Retina (tissue), 1 donor: Measurements from ENCODE around the gene RPRM.
"Not testable (repeated sequence)": the region's sequence is repeated elsewhere in the genome, so short reads cannot be mapped to it uniquely, and the experiment has no call there.

ENCODE experiments used
- DNase-seq: peaks from one replicate; pipeline ENCODE4 v3.0.0-alpha.2; 2016

The RPRM gene

DNA sequence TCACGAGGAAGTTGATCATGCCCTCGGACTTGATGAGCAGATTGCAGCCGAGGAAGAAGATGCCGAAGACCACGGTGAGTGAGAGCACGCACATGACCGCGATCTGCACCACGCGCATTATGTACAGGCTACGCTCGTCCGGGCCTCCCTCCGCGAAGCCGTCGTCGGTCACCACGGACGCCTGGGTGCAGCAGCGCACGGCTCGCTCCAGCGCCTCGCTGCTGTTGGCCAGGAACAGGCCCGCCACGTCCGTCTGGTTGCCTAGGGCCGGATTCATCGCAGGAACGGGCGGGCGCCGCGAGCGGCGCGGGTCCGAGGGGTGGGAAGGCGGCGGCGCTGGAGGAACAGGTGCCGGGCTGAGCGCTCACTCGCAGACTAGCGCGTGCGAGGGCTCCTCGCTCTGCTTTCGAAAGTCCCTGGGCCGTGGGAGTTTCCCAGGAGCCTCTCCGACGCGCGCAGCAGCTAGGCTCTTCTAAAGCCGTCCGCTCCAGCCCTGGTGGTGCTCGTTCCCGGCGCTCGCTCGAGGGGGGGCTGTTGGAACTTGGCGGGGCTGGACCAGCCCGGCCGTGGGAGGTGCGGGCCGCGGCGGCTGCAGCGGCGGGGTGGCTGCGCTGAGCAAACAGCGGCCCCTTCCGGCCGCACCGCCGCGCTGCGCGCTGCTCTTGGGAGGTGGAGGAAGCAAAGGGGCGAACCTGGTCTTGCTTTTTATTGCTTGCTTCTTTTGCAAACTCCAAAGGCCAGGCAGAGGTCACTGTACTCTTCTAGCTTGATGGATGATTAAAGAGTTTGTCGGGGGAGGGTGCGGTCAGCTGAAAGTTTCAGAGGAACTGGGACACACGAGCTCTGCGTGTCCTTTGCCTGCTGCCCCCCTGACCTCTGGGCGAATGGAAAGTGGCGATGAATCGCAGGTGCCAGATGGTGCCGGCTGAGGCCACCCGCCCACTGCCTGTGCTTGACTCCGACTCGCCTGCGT lies at the start of gene RPRM:
RPRM (minus strand) TSS at position 474 of the 973 bp plus-strand sequence; CDS start at position 277, 197 bp downstream.
- DNase-seq = peak; percentile 97

DNA sequence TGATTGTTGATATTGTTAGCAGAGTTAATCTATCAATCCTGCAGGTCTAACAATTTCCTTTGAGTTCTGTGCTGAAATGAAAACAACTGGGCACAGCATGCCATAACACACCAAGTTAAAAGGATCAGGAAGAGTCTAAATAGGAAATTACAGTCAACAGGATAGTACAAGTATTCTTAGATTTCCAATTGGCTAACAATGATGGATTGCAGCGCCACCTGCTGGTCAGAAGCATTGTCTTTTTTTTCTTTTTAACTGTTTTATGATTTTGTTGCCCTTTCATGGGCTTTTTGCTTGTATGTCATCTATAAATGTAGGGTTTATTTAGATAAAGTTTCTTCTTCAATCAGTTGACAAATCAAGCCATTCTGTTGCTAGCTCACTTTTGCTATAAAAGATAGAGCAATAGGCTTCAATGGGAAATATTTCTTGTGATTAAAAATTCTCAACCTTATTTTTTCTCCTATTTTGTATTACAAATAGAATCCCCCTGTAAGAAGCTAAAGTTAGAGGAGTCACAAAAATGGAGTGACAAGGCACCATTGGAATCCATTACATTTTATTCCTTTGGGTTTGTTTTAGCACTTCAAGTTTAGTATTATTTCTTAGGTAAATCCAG lies 40.8 kb upstream of the RPRM start:
- peak; percentile 54 for DNase-seq

DNA sequence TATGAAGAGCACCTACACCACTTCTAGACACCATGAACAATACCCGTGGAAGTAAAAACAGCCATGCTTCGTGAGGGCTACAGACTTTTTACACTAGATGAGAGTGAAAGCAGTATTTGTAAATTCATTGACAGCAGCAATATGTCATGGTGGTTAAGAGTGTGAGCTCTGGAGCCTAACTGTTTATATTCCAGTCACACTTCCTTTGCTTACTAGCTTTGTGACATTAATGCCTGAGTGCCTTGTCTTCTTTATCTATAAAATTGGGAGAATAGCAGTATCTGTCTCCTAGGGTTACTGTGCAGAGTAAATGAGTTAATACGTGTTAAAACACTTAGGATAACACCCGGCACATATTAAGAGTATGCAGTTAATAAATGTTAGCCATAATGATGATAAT lies 33.8 kb upstream of the RPRM start:
- DNase-seq = no peak

DNA sequence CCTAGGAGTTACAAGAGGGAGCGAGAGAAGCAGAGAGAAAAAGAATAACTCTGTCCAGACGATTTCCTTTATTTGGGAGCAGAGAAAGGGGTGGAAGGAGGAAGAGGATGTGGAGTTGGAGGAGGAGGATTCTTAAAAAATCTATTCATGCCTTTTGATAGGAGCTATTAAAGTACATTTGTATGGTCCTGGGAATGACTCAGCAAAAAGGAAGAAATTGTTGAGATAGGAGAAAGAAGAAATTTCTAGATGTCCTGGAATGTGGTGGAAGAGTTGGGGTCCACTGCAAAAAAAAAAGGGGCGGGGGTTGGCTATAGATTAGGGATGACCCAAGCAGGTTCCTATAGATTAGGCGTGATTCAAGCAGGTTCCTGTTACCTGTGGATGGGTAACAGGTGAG lies 32.4 kb upstream of the RPRM start:
- DNase-seq = no peak

DNA sequence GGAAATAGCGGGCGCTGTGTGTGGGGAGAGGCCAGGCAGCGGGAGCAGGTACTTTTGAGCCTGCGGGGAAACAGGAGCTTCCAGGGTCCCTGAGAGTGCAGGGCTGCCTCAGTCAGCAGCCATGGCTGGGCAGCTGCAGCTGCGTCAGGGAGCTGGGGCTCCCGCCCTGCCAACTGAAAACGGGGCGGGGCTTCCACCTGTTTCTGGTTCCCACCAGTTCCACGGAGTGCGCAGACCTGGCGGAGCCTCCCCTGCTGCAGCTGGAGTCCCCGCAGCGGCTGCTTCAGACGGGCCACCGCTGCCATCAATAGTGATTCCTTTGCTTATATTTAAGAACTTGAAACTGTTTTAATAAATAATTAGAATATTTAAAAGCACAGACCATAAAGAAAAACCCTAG lies 30.6 kb upstream of the RPRM start:
- DNase-seq = no peak

DNA sequence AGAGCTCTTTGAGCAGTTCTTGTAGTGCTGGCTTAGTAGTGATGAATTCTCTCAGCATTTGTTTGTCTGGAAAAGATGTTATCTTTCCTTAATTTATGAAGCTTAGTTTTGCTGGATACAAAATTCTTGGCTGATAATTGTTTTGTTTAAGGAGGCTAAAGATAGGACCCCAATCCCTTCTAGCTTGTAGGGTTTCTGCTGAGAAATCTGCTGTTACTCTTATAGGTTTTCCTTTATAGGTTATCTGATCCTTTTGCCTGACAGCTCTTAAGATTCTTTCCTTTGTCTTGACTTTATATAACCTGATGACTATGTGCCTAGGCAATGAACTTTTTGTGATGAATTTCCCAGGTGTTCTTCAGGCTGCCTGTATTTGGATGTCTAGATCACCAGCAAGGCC lies 27.9 kb upstream of the RPRM start:
- not testable (repeated sequence) for DNase-seq

DNA sequence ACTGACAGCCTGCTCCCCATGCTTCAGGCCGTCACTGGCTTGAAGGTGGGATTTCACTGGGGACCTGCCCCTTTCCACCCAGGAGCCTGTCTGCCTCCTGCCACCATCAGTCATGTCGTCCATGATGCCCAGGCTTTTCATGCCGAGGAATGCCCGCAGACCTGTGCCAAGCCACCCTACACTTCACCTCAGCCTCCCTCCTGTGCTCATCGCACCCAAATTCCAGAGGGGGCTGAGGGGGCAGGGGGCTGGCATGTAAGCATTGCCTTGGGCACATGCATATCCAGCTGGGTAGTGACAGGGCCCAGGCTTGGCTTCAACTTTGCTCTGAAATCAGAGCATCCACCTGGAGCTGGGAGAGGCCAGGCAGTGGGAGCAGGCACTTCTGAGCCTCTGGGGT lies 20.9 kb upstream of the RPRM start:
- DNase-seq = no peak

DNA sequence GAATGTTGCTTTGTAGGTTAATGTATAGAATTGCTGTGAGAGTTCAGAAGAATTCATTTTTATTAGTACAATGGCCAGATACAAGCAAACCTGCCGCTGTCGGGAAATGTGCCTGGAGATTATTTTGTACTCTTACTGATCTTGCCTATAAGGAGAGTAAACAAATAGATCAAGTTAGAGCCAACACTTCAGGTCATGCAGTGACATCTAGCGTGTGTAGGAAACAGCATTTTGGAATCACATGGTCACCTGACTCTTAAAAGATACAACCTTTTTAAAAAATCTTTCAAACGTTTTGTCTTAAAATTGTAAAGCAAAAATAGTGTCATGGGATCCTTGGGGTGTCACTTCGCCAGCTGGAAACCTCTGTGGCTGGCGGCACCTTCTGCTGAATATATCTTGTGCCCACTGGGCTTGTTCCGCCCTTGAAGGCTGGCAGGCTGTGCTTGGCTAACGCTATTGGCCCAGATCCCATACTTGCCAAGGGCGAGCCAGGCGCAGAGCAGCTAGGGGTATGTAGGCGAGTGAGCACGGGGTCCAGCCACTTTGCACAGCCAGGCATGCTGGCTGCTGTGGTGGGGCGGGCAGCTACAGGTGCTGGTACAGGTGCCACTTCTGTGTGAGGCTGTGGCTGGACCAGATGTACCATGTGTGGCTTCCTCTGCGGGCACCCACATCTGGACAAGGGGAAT lies 19.5 kb upstream of the RPRM start:
- DNase-seq = no peak

DNA sequence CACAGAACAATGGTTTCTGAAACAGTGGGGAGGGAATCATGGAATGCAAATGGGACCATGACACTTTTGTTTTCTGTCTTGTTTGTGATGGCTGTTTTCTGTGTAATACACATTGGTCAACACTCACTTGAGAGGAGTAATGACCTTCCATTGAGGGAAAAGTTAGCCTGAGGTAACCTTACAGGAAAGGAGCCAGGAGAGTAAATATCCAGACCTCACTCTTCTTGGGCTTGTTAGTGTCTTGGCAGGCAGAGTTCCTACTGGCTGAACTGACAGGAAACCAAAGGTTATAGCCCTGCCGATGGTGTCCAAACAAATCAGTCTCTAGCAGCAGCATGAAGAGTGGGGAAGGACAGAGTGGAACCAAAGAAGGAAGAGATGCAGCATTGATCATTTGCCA lies 17.2 kb upstream of the RPRM start:
- DNase-seq = no peak

DNA sequence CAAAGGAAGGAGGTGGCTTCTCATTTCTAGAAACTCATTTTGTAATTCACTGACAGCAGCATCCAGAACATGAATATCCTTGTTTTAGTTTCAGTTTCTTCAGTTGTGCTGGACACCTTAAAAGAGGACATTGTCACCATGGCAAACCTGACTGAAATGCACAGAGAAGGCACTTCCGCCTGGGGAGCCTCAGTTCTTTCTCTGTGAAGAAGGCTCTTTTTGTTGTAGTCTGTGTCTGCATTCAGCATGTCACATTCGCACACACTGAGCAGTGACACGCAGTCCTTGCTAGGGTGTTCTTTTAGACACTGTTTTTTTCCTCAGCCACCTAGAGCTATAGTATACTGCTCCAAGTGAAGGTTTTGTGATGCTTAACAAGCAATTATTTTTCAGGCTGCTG lies 9.5 kb upstream of the RPRM start:
- DNase-seq = peak; percentile 53

DNA sequence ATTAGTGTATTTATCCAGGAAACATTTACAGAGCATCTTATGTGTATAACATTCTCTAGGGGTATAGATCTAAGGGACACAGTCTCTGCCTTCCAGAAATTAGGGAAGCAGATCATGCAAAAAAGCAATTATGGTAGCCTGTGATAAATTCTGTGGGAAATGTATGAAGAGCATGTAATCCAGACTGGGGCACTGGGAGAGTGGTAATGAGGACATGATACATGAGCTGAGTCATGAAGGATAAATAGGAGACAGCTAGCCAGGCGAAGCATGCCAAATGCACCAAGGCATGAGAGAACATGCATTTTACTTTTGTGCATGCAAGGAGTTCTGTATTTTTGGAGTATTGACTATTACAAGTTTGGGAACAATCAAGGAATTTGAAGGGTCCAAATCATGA lies 8.9 kb upstream of the RPRM start:
- DNase-seq = peak; percentile 34

DNA sequence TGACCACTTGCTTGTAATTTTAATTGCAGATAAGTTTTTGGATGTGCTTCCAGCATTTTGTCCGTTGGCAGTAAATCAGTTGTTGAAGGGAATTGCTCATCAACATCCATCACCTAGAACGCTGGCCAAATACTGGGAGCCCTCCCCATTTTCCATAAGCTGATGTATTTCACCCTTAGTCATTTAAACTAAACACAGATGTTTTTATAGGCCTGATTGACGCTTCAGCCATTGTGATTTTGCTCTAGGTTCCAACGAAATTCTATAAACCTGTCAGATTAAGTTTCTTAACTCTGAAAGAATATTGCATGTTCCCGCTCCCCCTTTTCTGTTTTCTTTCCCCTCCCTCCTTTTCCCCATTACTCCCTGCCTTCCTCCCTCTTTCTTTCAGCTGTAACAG lies 1.0 kb upstream of the RPRM start:
- no peak for DNase-seq

DNA sequence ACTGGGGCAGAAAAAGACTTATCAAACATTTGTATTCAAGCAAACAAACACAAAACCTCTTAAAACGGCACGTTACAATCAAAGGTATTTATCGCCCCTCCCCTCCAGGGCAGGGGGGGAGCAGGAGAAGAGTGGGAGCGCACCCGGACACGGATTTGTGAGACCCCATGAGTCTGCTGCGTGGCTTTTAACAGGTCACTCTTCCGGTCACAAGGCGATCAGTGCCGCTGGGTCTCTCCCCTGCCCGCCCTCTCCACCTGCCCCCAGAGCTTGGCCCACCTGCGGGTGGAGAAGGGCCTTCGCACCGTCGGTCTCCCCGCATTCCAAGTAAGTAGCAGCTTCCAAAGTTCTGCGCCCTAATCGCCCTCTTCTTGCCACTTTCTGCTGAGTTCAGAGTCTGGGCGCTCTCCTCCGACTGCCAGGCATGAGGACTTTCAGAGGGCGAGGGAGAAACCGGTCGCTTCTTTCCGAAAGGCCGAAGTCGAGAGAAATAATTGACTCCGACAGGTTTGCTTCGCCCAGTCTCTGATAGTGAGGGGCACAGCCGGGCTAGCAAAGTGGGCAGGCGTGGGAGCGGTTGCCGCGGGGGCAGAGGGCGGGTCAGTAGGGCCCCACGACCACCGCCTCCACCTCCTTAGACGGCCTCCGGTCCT lies 800 bp downstream of the RPRM start:
- peak; percentile 82 for DNase-seq

DNA sequence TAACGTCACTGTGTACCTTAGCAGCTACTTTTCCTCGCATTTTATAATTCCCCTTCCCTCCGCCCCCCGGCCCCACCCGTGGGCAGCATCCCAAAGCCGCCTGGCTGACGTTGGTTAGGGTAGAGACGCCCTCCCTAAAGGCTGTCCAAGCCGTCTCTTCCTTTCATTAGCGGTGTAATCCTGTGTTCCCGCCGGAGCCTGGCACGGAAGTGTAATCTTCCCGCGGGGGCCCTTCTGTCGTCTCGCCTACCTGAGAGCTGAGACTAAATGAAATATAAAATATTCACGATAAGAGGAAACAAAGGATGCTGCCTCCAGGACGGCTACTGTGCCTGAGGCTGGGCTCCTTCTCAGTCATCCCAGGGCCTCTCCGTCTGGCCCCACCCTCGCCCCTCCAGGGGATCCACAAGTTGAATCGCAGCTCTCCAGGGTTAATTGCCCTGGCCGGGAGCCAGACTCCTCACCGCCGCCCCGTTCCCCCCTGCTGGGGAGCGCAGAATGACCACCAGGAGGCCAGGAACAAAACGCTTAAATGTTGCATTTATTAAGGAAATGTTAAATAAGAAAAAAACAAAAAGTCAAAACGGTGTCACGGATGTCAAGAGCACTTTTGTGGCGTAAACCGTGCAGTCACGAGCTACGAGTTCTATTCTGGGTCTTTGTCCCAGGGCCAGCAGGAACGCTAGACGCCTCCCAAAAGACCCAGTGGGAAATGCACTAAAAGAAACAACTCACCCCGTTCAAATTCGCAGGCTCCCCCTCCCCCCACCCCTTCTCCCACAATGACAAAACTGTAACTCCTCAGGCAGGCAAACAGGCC lies 1.5 kb downstream of the RPRM start:
- DNase-seq = peak; percentile 74

DNA sequence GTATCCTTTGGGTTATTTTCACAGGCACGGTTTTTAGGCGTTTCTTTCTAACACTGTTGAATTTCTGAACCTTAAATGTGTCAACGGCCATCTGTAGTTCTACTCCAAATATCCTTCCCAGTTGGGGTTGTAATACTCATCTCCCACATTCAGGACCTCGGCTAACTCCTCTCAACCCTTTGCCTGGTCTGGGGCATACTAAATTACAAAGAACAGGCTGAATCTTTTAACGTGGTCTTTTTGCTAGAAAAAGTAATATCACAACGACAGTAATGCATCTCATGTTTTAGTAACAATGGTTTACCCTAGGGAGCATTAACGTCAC lies 2.1 kb downstream of the RPRM start:
- peak; percentile 25 for DNase-seq

DNA sequence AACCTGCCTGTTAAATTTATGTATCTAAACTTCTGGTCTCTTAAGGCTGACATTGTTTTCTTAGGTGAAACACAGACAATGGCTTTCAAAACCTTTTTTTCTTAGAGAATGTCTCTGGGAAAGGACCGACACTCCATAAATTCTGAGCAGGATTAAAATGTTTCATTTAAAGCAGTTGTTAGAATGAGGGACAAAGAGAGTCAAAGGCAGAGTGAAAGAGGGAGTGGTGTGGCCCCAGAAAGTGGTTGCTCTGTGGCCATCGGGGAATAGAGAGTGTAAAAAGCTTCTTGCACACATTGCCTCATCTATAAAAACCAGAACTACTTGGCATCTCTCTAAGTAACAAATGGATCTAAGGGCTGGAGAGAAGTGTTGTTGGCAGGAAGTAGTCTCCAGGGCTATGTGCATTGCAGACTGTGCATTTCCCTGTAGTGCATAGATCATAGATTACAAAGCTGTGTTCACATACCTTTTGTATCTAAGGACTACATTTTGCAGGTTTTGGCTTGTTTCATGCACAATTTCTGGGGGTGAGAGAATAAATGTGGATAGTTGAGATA lies 3.6 kb downstream of the RPRM start:
- DNase-seq = peak; percentile 51

DNA sequence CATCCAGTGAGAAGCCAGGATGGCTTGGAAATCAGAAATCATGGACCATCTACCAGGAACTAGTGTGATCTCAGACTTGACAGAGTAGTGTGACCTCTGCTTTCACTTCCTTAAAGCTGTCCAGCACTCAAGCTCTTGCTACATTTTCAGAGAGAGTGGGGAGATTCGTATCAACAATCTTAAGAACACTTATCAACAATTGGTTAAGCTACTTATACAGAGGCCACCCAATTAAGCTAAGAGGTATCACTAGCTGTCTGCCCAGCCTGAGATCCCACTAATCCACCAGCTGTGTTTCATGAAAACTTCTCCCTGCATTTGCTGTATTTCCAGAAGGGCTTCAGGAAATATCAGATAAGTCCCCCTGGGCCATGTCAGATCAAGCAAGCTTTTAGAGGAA lies 4.2 kb downstream of the RPRM start:
- DNase-seq = peak; percentile 51

DNA sequence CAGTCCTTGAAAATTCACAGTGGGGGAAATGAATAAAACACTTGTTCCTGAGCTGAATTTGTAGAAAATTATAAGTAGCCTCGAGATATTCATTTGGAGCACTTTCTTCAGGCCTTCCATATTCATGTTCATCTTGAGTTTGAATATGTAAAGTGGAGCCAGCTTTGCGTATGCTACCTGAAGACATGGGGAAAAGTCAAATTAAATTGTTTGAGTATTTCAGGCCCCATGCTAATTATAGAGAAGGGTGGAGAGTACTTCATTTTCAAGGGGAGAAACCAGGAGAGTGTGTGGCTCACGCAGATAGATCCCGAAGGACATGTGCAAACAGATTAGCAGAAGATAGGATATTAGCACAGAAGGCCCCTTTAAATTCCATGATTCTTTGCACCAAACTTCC lies 7.7 kb downstream of the RPRM start:
- no peak for DNase-seq

DNA sequence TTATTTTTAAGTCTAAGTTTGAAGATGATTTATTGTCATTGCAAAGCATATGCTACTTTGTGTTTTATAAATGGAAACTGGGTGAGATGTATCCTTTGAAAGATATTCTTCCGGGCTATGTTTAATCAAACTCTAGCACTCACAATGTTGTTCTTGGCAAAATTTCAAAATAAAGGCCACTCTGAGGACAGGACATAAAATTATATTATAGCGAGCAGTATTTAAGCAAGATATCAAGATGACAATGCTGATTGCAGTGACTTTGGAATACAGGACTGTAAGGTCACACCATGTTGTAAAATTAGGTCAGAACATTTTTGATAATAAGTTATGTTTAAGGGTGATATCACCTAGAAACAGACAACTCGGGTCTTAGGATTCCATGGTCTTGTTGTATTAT lies 14.2 kb downstream of the RPRM start:
- no peak for DNase-seq

DNA sequence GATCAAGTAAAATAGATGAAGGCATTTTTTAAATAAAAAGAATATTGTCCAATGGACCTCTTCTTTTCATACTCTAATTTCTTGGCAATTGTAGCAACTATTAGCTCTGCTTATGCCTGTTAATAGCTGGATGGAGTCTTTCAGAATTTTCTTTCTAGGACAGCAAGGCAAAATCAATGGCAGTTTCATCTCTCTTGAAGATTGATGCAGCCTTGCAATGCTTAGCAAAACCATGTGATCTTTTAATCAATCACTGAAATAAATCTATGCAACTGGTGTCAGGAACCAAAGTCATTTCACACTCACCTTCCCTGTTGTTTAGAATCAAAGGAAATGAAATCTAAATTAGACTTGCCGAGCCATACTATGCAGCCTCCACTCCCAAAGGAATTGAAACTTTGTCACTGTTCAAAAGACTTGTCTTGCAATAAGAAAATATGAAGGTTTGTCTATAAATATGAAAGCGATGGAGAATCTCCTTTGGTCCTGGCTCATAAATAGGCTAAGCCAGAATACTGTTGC lies 16.2 kb downstream of the RPRM start:
- no peak for DNase-seq

DNA sequence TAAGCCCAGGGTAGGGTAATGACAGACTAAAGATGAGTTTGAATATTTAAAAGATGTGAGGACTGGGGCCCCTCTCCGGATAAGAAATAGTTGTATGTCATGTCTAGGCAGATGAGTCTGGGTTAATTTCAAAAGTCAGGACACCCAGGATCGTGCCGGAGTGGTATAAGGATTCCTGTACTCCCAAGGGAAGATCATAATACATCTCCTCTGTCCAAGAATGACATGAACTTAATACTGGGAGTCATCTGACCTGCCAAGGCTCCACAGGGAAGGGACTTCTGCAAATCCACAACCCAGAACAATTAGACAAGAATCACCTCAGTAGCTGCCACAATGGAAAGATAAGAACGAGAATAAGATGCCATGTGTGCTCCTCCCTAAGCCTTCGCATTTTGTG lies 17.1 kb downstream of the RPRM start:
- DNase-seq = no peak

DNA sequence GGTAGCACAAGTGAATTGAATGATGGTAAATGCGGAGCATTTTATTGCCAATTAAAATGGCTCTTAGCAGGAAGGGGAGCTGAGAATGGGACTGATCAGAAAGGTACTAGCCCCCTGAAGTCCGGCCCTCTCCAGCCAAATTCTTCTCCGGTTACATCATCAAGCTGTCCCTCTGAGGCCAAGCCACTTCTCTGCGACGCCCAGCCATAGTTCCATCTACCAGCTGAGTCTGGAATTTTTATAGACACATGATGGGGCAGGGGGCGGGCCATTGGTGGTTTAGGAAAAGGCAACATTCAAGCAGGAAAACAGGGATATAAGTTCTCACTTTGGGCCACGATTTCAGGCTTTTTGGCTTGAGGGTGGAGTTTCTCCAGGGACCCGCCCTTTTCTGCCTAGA lies 22.7 kb downstream of the RPRM start:
- no peak for DNase-seq
